HEK293 (cell line): Measurements from ENCODE around the gene BRSK1.

ENCODE experiments used
- CTCF ChIA-PET: fragments of 350-600 bp; formaldehyde crosslinking; extraction: SDS; loops from one replicate; lab custom pipeline; 2021; ENCODE audit warnings: antibody characterized with exemption; lab: Yijun Ruan, JAX
- POLR2A ChIA-PET: fragments of 300-600 bp; formaldehyde crosslinking; extraction: SDS; loops from one replicate; lab custom pipeline; 2020; ENCODE audit warnings: antibody characterized with exemption, inconsistent platforms; lab: Yijun Ruan, JAX
- H3K27ac ChIP-seq: fragments of 200-500 bp; sonication (Bioruptor generic); 2 replicates; pipeline ENCODE4 v1.5.1; 2014; ENCODE audit warnings: low read depth, low read length, control low read depth, inconsistent platforms; ENCODE audit errors: extremely low read depth
- H3K36me3 ChIP-seq, 2 experiments: fragments of 200-500 bp in 1 of 2; sonication (Bioruptor generic) in 1 of 2; 1 replicate in 1 of 2; 2 replicates in 1 of 2; pipeline ENCODE4 v1.5.1; 2014 to 2017; ENCODE audit warnings: inconsistent platforms in 2 of 2, low read length in 2 of 2; ENCODE audit not compliant: control insufficient read depth in 2 of 2, insufficient read depth in 1 of 2
- H3K4me1 ChIP-seq: fragments of 200-500 bp; sonication (Bioruptor generic); 2 replicates; pipeline ENCODE4 v1.5.1; 2014; ENCODE audit warnings: mild to moderate bottlenecking, low read length, inconsistent platforms; ENCODE audit not compliant: control insufficient read depth, insufficient read depth
- H3K4me3 ChIP-seq: 2 replicates; pipeline ENCODE4 v1.5.1; 2011; ENCODE audit warnings: low read depth, mild to moderate bottlenecking, control low read depth, low read length, moderate library complexity
- H3K9me3 ChIP-seq: fragments of 200-500 bp; sonication (Bioruptor generic); 2 replicates; pipeline ENCODE4 v1.5.1; 2014; ENCODE audit warnings: low read depth, low read length, inconsistent platforms; ENCODE audit not compliant: control insufficient read depth, insufficient read depth
- ATF2 ChIP-seq: fragments of 450-650 bp; formaldehyde crosslinking; IDR thresholded peaks from 2 replicates; pipeline ENCODE4 v1.5.1; 2016; ENCODE audit warnings: missing biosample characterization, missing genetic modification characterization, low read depth
- EGR2 ChIP-seq: fragments of 450-650 bp; formaldehyde crosslinking; IDR thresholded peaks from 2 replicates; pipeline ENCODE4 v1.5.1; 2016; ENCODE audit warnings: low read depth, missing biosample characterization, missing genetic modification characterization
- GLI4 ChIP-seq: fragments of 450-650 bp; formaldehyde crosslinking; IDR thresholded peaks from 2 replicates; pipeline ENCODE4 v1.5.1; 2016; ENCODE audit warnings: missing biosample characterization, missing genetic modification characterization
- KLF8 ChIP-seq: fragments of 450-650 bp; formaldehyde crosslinking; IDR thresholded peaks from 2 replicates; pipeline ENCODE4 v1.5.1; 2016; ENCODE audit warnings: missing biosample characterization, missing genetic modification characterization
- MZF1 ChIP-seq: fragments of 450-650 bp; formaldehyde crosslinking; IDR thresholded peaks from 2 replicates; pipeline ENCODE4 v1.5.1; 2017; ENCODE audit warnings: missing biosample characterization, missing genetic modification characterization, borderline replicate concordance
- PRDM10 ChIP-seq: fragments of 450-650 bp; formaldehyde crosslinking; IDR thresholded peaks from 2 replicates; pipeline ENCODE4 v1.5.1; 2016; ENCODE audit warnings: missing biosample characterization, missing genetic modification characterization
- SP7 ChIP-seq: fragments of 450-650 bp; formaldehyde crosslinking; IDR thresholded peaks from 2 replicates; pipeline ENCODE4 v1.5.1; 2016; ENCODE audit warnings: missing biosample characterization, missing genetic modification characterization
- ZBTB6 ChIP-seq: fragments of 450-650 bp; formaldehyde crosslinking; IDR thresholded peaks from 2 replicates; pipeline ENCODE4 v1.5.1; 2017; ENCODE audit warnings: missing biosample characterization, missing genetic modification characterization
- ZFHX2 ChIP-seq: fragments of 450-650 bp; formaldehyde crosslinking; conservative IDR thresholded peaks from 2 replicates; pipeline ENCODE4 v1.5.1; 2016; ENCODE audit warnings: missing biosample characterization, missing genetic modification characterization
- ZFP41 ChIP-seq: fragments of 450-650 bp; formaldehyde crosslinking; IDR thresholded peaks from 2 replicates; pipeline ENCODE4 v1.5.1; 2016; ENCODE audit warnings: missing biosample characterization, missing genetic modification characterization, borderline replicate concordance
- ZNF10 ChIP-seq: fragments of 450-650 bp; formaldehyde crosslinking; IDR thresholded peaks from 2 replicates; pipeline ENCODE4 v1.5.1; 2017; ENCODE audit warnings: missing biosample characterization, missing genetic modification characterization
- ZNF138 ChIP-seq: fragments of 450-650 bp; formaldehyde crosslinking; IDR thresholded peaks from 2 replicates; pipeline ENCODE4 v1.5.1; 2016; ENCODE audit warnings: missing biosample characterization, missing genetic modification characterization, borderline replicate concordance
- ZNF140 ChIP-seq: fragments of 450-650 bp; formaldehyde crosslinking; IDR thresholded peaks from 2 replicates; pipeline ENCODE4 v1.5.1; 2016; ENCODE audit warnings: missing biosample characterization, missing genetic modification characterization
- ZNF146 ChIP-seq: fragments of 450-650 bp; formaldehyde crosslinking; IDR thresholded peaks from 2 replicates; pipeline ENCODE4 v1.5.1; 2016; ENCODE audit warnings: missing biosample characterization, missing genetic modification characterization
- ZNF19 ChIP-seq: fragments of 450-650 bp; formaldehyde crosslinking; IDR thresholded peaks from 2 replicates; pipeline ENCODE4; 2016; ENCODE audit warnings: missing biosample characterization, missing genetic modification characterization, low read depth
- ZNF433 ChIP-seq: fragments of 450-650 bp; formaldehyde crosslinking; IDR thresholded peaks from 2 replicates; pipeline ENCODE4 v1.5.1; 2016; ENCODE audit warnings: missing biosample characterization, missing genetic modification characterization, low read depth
- ZNF48 ChIP-seq: fragments of 450-650 bp; formaldehyde crosslinking; IDR thresholded peaks from 2 replicates; pipeline ENCODE4 v1.5.1; 2016; ENCODE audit warnings: missing biosample characterization, missing genetic modification characterization
- ZNF513 ChIP-seq: fragments of 450-650 bp; IDR thresholded peaks from 2 replicates; pipeline ENCODE4 v1.5.1; 2018; ENCODE audit warnings: missing biosample characterization, missing genetic modification characterization
- ZNF571 ChIP-seq: fragments of 450-650 bp; formaldehyde crosslinking; IDR thresholded peaks from 2 replicates; pipeline ENCODE4 v1.5.0; 2017; ENCODE audit warnings: missing biosample characterization, missing genetic modification characterization
- ZNF596 ChIP-seq: fragments of 450-650 bp; IDR thresholded peaks from 2 replicates; pipeline ENCODE4 v1.5.0; 2018; ENCODE audit warnings: missing biosample characterization, mild to moderate bottlenecking, missing genetic modification characterization, moderate library complexity
- ZNF610 ChIP-seq: fragments of 450-650 bp; formaldehyde crosslinking; IDR thresholded peaks from 2 replicates; pipeline ENCODE4 v1.5.1; 2016; ENCODE audit warnings: missing biosample characterization, missing genetic modification characterization, borderline replicate concordance
- ZNF626 ChIP-seq: fragments of 450-650 bp; sonication (Bioruptor Pico); formaldehyde crosslinking; IDR thresholded peaks from 2 replicates; pipeline ENCODE4 v1.5.1; 2018; ENCODE audit warnings: missing biosample characterization, missing genetic modification characterization, inconsistent platforms
- ZNF664 ChIP-seq: fragments of 450-650 bp; formaldehyde crosslinking; IDR thresholded peaks from 2 replicates; pipeline ENCODE4 v1.5.1; 2016; ENCODE audit warnings: missing biosample characterization, missing genetic modification characterization
- ZNF843 ChIP-seq: fragments of 450-650 bp; formaldehyde crosslinking; IDR thresholded peaks from 2 replicates; pipeline ENCODE4 v1.5.1; 2016; ENCODE audit warnings: missing biosample characterization, missing genetic modification characterization
- ZSCAN16 ChIP-seq: fragments of 450-650 bp; formaldehyde crosslinking; IDR thresholded peaks from 2 replicates; pipeline ENCODE4 v1.5.1; 2016; ENCODE audit warnings: missing biosample characterization, missing genetic modification characterization

Gene BRSK1

GRCh38 chr19:55266404-55266803 is 17.4 kb upstream of the BRSK1 start:
- H3K9me3 ChIP-seq, result no peaks in the 10 kb centered on the region
- H3K4me3 ChIP-seq, result no peak overlapping the region
- no peak overlapping the region for H3K27ac ChIP-seq
- TF ChIP-seq ATF2 (tag by site-specific recombination) (peak; percentile 42; the same call in 1 of the 2 replicates), ZNF513 (tag by site-specific recombination) (peak; percentile 87), ZNF664 (no peak), ZBTB6 (tag by site-specific recombination) (no peak), ZNF10 (0 out of 2 replicates have a peak, but pooled peaks have one; percentile 0), SP7 (tag by site-specific recombination) (no peak), ZNF610 (tag by site-specific recombination) (no peak), ZNF19 (tag by site-specific recombination) (no peak), KLF8 (tag by site-specific recombination) (no peak), ZNF843 (tag by site-specific recombination) (no peak)
- peaks cover 5 to 27% of the 10 kb centered on the region in 2 experiments; a peak in 2 of 3 replicates for H3K36me3 ChIP-seq
- CTCF ChIA-PET, result no interaction called here
- H3K4me1 ChIP-seq, result no peaks in the 10 kb centered on the region
- POLR2A ChIA-PET, result interaction anchor here (0.7 kb wide), 1 partner anchor 136 kb away, joined by 3 read pairs; no protein-coding TSS in a partner anchor

- Histone ChIP-seq H3K27ac (no peak overlapping the region), H3K36me3 (peaks cover 5 to 28% of the 10 kb centered on the region in 2 experiments; a peak in 2 of 3 replicates), H3K4me3 (no peak overlapping the region), H3K4me1 (no peaks in the 10 kb centered on the region), H3K9me3 (no peaks in the 10 kb centered on the region)
- ChIA-PET POLR2A (interaction anchor here (0.7 kb wide), 1 partner anchor 136 kb away, joined by 3 read pairs; no protein-coding TSS in a partner anchor), CTCF (no interaction called here)
- TF ChIP-seq ZNF146 (tag by site-specific recombination) (peak; percentile 37), PRDM10 (tag by site-specific recombination) (no peak), MZF1 (tag by site-specific recombination) (no peak)
Measured at GRCh38 chr19:55266840-55267239, 17.0 kb upstream of the BRSK1 start.

- H3K4me3 ChIP-seq, result no peak overlapping the region
- ChIA-PET CTCF (interaction anchor here (1.4 to 1.9 kb wide), 2 partner anchors 9 to 109 kb away, joined by 3 to 5 read pairs; no protein-coding TSS in a partner anchor), POLR2A (interaction anchor here (1.1 to 2.1 kb wide), 2 partner anchors 10 to 11 kb away, joined by 4 to 14 read pairs; partner anchors contain the start of genes HSPBP1 and PPP6R1)
- H3K27ac ChIP-seq, result no peak overlapping the region
- no peaks in the 10 kb centered on the region for H3K9me3 ChIP-seq
- peaks cover 5 to 40% of the 10 kb centered on the region in 2 experiments; a peak in 2 of 3 replicates for H3K36me3 ChIP-seq
- H3K4me1 ChIP-seq, result no peaks in the 10 kb centered on the region
- no peak for TF ChIP-seq ZNF433 (tag by site-specific recombination)
- TF ChIP-seq ZSCAN16 (tag by site-specific recombination), result no peak
- TF ChIP-seq ZFP41 (tag by site-specific recombination), result no peak
- TF ChIP-seq ZNF596 (tag by site-specific recombination), result no peak
- TF ChIP-seq ZNF138 (tag by site-specific recombination), result no peak
- no peak for TF ChIP-seq ZNF626
- TF ChIP-seq EGR2 (tag by site-specific recombination), result peak; percentile 73
- TF ChIP-seq ZNF140 (tag by site-specific recombination), result no peak
- TF ChIP-seq ZNF571 (tag by site-specific recombination), result no peak
- TF ChIP-seq ZNF10, result no peak
- TF ChIP-seq ZNF48 (tag by site-specific recombination), result no peak
- TF ChIP-seq ZFHX2 (tag by site-specific recombination), result peak; percentile 51
- TF ChIP-seq GLI4 (tag by site-specific recombination), result no peak
Measured at GRCh38 chr19:55269299-55269698, 14.5 kb upstream of the BRSK1 start.
